ENCODE results near the gene RPS26. TPM values are rescaled to one million over a fixed set of nuclear protein-coding genes. Genes with fewer than 3 reads are reported as not detected.

RPS26 gene
- total RNA-seq, 6 donors from 2014 or later = 15.3 to 570 (median 150) TPM

- Histone ChIP-seq H3K27ac (peak within 1 kb of the TSS; percentile 84 to 94 (median 88)), H3K4me3 (peak within 1 kb of the TSS; percentile 40 to 73 (median 60))
- 0 to 1% methylated on average over 50 to 57 of the region's 59 CpGs for WGBS, 2 donors
Observed at GRCh38 chr12:56079723-56080555, 38.2 kb downstream of the RPS26 start, which contains the start of gene ERBB3. TSS of gene ERBB3 (plus strand) at chr12:56080165. CDS start at chr12:56080301, 136 bp downstream.

GRCh38 chr12:56080556-56081138, 38.9 kb downstream of the RPS26 start:
- TF ChIP-seq CTCF (IDR thresholded peaks at IDR 0.05) = peak in 1 of 6 experiments; percentile 5
- TF ChIP-seq POLR2AphosphoS5 (IDR thresholded peaks at IDR 0.05) = peak in 1 of 2 donors; percentile 31
- TF ChIP-seq POLR2A (IDR thresholded peaks at IDR 0.05) = peak in 1 of 4 donors; percentile 12
- TF ChIP-seq EP300 (IDR thresholded peaks at IDR 0.05) = no peak
- Histone ChIP-seq H3K9me3 (no peaks in the 10 kb centered on the region), H3K27me3 (peaks cover 0 to 9% (median 7%) of the 10 kb centered on the region in 4 donors), H3K27ac (peak overlapping the region; percentile 84 to 94 (median 88)), H3K4me3 (peak overlapping the region; percentile 40 to 73 (median 60)), H3K4me1 (peaks cover 7 to 35% (median 20%) of the 10 kb centered on the region in 4 donors), H3K36me3 (peaks cover 0 to 8% (median 0%) of the 10 kb centered on the region in 4 donors)
- 21 to 28% methylated on average over 12 to 20 of the region's 20 CpGs for WGBS, 2 donors
- ATAC-seq (ENCODE audit: low FRiP score in 2 of 2) = peak in 1 of 2 donors; percentile 45
- peak in 1 of 2 donors; percentile 65 for DNase-seq

More at GRCh38 chr12:56079723-56080555, 38.2 kb downstream of the RPS26 start, which contains the start of gene ERBB3:
- DNase-seq (peak; percentile 87 to 96), ATAC-seq (ENCODE audit: low FRiP score in 2 of 2) (peak; percentile 95 to 96)
- H3K4me1 ChIP-seq = peaks cover 7 to 30% (median 20%) of the 10 kb centered on the region in 4 donors
- H3K9me3 ChIP-seq = no peaks in the 10 kb centered on the region
- H3K27me3 ChIP-seq = peaks cover 0 to 9% (median 7%) of the 10 kb centered on the region in 4 donors
- H3K36me3 ChIP-seq = peaks cover 0 to 2% (median 0%) of the 10 kb centered on the region in 4 donors
- TF ChIP-seq CTCF (IDR thresholded peaks at IDR 0.05) (peak in 3 of 6 experiments; percentile 29 to 54 (median 31)), EP300 (IDR thresholded peaks at IDR 0.05) (no peak), POLR2A (IDR thresholded peaks at IDR 0.05) (peak in 3 of 4 donors; percentile 29 to 74 (median 46)), POLR2AphosphoS5 (IDR thresholded peaks at IDR 0.05) (peak; percentile 41 to 75)

GRCh38 chr12:56081393-56082347, 40.0 kb downstream of the RPS26 start:
- peak in 1 of 4 donors; percentile 33 for TF ChIP-seq POLR2A (IDR thresholded peaks at IDR 0.05)
- TF ChIP-seq POLR2AphosphoS5 (IDR thresholded peaks at IDR 0.05) = no peak
- no peak for TF ChIP-seq CTCF (IDR thresholded peaks at IDR 0.05)
- TF ChIP-seq EP300 (IDR thresholded peaks at IDR 0.05) = no peak
- peaks cover 0 to 8% (median 0%) of the 10 kb centered on the region in 4 donors for H3K36me3 ChIP-seq
- peaks cover 0 to 9% (median 7%) of the 10 kb centered on the region in 4 donors for H3K27me3 ChIP-seq
- 45 to 53% methylated on average over 4 to 6 of the region's 6 CpGs for WGBS, 2 donors
- peak overlapping the region; percentile 84 to 94 (median 88) for H3K27ac ChIP-seq
- DNase-seq (peak in 1 of 2 donors; percentile 63), ATAC-seq (ENCODE audit: low FRiP score in 2 of 2) (no peak)
- H3K4me1 ChIP-seq = peaks cover 14 to 35% (median 22%) of the 10 kb centered on the region in 4 donors
- peak overlapping the region; percentile 7 to 73 (median 60) for H3K4me3 ChIP-seq
- no peaks in the 10 kb centered on the region for H3K9me3 ChIP-seq

- DNase-seq (no peak), ATAC-seq (ENCODE audit: low FRiP score in 2 of 2) (no peak)
- TF ChIP-seq EP300 (IDR thresholded peaks at IDR 0.05) (no peak), POLR2AphosphoS5 (IDR thresholded peaks at IDR 0.05) (no peak), POLR2A (IDR thresholded peaks at IDR 0.05) (no peak), CTCF (IDR thresholded peaks at IDR 0.05) (no peak)
- H3K27me3 ChIP-seq = peaks cover 0 to 9% (median 7%) of the 10 kb centered on the region in 4 donors
- H3K4me3 ChIP-seq = peak overlapping the region in 2 of 4 donors; percentile 71 to 73
- peak overlapping the region in 3 of 4 donors; percentile 86 to 94 (median 89) for H3K27ac ChIP-seq
- 67 to 79% methylated on average over 2 of the region's 2 CpGs for WGBS, 2 donors
- no peaks in the 10 kb centered on the region for H3K9me3 ChIP-seq
- peaks cover 0 to 8% (median 0%) of the 10 kb centered on the region in 4 donors for H3K36me3 ChIP-seq
- peaks cover 17 to 36% (median 25%) of the 10 kb centered on the region in 4 donors for H3K4me1 ChIP-seq
Observed at GRCh38 chr12:56082382-56082781, 40.7 kb downstream of the RPS26 start.

Data from upper lobe of left lung (tissue), 6 donors.